GM18867 (cell line): ENCODE data around the gene AGPS.

Experiments
- ATAC-seq: cut with Tn5 transposase; IDR thresholded peaks from one replicate; pipeline ENCODE4 v1.9.1; 2021; ENCODE audit warnings: mild to moderate bottlenecking, moderate library complexity; ENCODE audit not compliant: unreplicated experiment

AGPS gene

GRCh38 chr2:177383935-177384334 lies 8.6 kb upstream of the AGPS start:
- no peak for ATAC-seq

- ATAC-seq, result no peak
These were observed 7.4 kb upstream of the AGPS start for GRCh38 chr2:177385151-177385550.

- no peak for ATAC-seq
These were observed 676 bp upstream of the AGPS start for GRCh38 chr2:177391822-177392372.

- ATAC-seq, result no peak
These were observed 706 bp downstream of the AGPS start for GRCh38 chr2:177393203-177393755.

GRCh38 chr2:177393824-177394593 lies 1.4 kb downstream of the AGPS start:
- ATAC-seq, result no peak

GRCh38 chr2:177394594-177394973 lies 2.0 kb downstream of the AGPS start:
- no peak for ATAC-seq

- ATAC-seq, result no peak
These were observed 2.9 kb downstream of the AGPS start for GRCh38 chr2:177395351-177396065.

GRCh38 chr2:177396703-177397460 lies 4.3 kb downstream of the AGPS start:
- no peak for ATAC-seq

GRCh38 chr2:177397481-177398289 lies 5.1 kb downstream of the AGPS start:
- ATAC-seq, result no peak

GRCh38 chr2:177398290-177398683 lies 5.7 kb downstream of the AGPS start:
- no peak for ATAC-seq

GRCh38 chr2:177398791-177399190 lies 6.2 kb downstream of the AGPS start:
- no peak for ATAC-seq

GRCh38 chr2:177399376-177399775 lies 6.8 kb downstream of the AGPS start:
- ATAC-seq, result no peak

- no peak for ATAC-seq
These were observed 7.9 kb downstream of the AGPS start for GRCh38 chr2:177400337-177400923.

- no peak for ATAC-seq
These were observed 9.5 kb downstream of the AGPS start for GRCh38 chr2:177402096-177402495.

- no peak for ATAC-seq
These were observed 11.3 kb downstream of the AGPS start for GRCh38 chr2:177403838-177404237.

GRCh38 chr2:177404243-177404642 lies 11.7 kb downstream of the AGPS start:
- no peak for ATAC-seq

- ATAC-seq, result no peak
These were observed 12.6 kb downstream of the AGPS start for GRCh38 chr2:177405029-177405692.

GRCh38 chr2:177406182-177406581 lies 13.6 kb downstream of the AGPS start:
- no peak for ATAC-seq

- ATAC-seq, result no peak
These were observed 14.5 kb downstream of the AGPS start for GRCh38 chr2:177407031-177407430.
